Dermis blood vessel endothelial cell (primary cell): ENCODE measurements around the gene DEGS2. TPM values are rescaled to one million over a fixed set of nuclear protein-coding genes. Genes with fewer than 3 reads are reported as not detected.

ENCODE experiments used
- DNase-seq: peaks from one replicate; pipeline ENCODE4 v3.0.0; 2010
- total RNA-seq: library from RNA; depleted of rRNA; stranded (reverse); fragments of >200 nt; gene quantifications from 2 replicates; pipeline ENCODE4 v1.2.3, GENCODE V29; 2014

DEGS2 gene
- total RNA-seq, 1 donor from 2014 or later = 0.68 TPM

DNA sequence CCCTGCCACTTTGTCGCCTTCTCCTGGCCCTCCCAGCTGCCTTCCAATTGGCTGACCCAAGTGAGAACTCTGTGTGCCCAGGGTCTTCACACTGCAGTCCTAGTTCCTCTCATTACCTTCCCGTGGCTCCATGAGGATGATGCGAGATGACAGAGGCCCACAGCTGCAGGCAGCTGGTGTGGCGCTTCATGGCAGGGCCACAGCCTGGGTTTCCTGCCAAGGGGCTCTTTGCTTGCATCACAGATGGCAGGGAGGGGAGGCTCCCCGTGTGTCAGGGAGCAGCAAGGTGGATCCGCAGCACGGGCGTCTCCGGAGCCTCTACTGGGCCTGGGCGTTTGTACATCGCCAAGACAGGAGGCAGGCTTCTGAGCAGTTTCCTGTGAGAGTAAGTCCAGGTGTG is 28.9 kb downstream of the DEGS2 start:
- DNase-seq = no peak

DNA sequence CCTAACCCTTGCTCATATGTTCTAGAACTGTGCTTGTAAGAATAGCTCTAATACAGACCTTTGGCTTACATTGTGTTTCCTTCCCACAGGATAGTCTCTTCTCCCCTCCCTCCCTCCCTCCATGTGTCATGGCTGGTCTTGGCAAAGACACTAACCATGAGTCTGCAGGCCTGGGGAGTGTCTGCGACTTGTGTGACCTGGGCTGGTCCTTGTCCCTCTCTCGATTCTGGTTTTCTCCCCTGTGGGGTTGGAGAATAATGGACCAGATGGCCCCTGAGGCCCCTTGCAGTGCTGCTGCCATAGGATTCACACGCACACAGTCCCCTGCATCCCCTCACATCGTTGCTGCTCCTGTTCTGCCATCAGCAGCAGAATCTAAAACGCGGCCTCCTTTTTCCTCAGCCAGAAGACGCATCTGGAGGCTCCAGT is 30.3 kb downstream of the DEGS2 start:
- DNase-seq = no peak

DNA sequence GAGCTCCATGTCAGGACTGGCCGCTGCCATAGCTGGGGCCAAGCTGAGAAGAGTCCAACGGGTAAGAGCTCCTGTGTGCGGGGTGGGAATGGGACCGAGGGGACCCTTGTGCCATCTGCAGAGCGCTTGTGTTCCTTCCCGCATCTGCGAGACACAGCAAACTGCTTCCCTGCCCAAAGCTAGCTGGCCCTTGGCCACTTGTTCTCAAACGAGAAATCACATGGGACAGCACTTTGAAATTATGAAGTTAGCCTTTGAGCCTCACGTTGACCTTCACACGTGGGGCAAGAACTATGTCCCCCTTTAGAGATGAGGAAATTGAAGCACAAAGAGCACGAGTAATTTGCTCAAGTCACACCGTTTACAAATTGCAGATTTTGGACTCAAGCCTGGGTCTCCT is 30.8 kb downstream of the DEGS2 start:
- no peak for DNase-seq

DNA sequence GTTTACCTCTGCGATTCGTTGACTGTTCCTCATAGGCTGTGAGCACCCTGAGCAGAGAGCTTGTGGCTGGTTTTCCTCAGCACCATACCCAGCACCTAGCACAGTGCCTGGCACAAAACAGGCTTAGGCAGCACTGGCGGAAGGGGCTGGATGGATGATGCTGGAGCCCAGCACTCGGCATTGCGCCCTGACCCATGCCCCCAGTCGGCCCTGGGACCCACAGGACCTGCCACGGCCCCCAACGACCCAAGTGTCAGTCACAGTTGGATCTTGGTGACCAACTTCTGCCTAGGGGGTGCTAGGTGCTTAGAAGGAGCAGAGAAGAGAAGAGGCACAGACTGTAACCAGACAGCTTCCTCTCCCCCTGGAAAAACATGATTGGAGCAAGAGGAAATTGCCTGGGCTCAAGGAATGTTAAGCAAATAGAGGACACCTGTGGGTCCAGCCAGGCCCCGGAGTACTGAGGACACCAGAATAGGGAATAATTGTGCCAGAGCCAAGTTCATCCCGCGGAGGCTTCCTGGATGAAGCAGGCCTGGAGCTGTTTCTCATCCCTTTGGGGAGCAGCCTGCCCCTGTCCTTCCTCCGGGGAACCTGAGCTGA is 31.5 kb downstream of the DEGS2 start:
- peak; percentile 44 for DNase-seq

DNA sequence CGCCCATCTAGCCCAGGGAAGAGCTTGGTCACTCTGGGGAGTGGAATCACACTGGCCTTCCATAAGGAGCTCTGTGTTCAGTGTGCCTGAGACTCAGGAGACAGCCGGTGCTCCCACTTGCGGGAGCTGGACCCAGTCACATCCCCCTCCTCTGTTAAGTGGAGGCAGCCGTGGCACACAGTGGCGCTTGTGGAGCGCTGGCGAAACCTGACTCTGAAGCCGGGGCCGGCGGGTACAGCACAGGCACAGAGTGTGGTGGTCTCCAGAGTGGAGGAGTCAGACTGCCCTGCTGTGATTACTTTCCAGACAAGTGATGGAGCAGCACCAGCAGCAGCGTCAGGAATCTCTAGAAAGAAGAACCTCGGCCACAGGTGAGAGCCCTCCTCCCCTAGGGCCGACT is 33.0 kb downstream of the DEGS2 start:
- DNase-seq = no peak

DNA sequence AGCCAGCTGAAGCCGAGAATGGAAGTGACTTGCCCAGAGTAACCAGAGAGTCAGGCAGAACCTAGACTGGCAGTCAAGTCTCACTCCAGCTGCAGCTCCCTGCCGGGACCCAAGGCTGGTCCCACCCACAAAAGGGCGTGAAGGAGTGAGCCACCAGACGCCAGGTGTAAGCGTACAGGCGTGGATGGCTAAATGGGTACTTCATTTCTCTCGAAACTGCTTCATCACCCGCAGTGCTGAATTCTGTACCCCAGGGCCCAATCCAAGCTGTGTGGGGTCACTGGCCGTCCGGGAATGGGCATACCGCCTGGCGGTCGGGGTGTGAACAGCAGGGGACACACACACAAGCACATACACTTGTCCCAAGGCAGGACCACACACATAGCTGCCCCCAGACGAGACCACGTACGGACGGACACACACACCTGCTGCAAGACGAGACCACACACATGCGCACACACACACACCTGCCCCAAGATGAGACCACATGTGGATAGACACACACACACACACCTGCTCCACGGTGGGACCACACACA is 34.8 kb downstream of the DEGS2 start:
- DNase-seq = no peak

DNA sequence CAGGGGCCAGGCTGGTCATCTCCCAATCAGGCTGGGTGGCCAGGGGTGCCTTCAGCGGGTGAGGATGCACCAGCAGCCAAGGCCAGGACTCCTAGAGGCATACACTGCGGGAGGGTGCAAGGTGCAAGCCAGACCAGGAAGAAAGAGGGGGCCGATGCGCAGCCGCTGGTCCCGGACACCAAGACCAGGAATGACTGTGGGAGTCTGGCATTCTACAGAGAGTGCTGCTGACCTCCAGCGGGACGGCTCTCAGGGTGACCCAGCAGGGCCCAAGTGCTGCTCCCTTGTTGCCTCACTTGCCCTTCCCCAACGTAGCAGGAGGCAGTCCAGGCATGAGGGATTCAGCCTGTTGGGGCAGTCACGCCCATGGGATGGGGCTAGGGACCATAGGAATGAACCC is 35.8 kb downstream of the DEGS2 start:
- DNase-seq = no peak

DNA sequence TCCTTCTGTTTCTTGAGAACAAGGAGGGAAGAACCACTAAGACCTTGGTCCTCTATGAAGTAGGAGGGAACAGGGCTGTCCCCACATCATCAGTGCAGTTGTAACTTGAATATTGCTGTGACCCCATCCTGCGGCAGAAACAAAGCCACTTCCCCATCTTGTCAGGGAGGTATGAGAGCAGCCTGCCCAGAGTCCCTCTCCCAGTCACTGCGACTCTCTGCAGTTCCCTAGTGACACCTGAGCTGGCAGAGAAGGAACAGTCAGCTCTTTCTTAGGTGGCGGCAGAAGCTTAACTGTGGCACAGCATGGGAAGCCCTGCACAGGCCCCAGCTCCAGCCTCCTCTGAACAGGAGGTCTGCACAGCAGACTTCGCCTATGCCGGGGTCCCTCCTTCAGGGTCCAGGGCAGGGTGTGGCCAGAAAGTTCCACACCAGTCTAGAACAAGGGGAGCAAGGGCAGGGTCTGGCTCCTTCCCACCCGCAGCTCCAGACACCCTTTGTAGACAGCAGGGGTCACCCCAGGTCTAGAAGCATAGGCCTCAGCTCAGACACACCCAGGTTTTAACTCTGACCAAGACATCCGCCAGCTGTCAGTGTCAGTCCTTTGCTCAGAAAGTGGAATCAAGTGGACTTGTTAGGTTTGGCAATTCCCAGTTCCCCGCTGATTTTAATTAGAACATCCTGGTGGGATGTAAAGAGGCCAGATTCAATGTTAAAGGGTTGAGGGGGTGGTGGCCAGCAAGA is 36.8 kb downstream of the DEGS2 start:
- no peak for DNase-seq

DNA sequence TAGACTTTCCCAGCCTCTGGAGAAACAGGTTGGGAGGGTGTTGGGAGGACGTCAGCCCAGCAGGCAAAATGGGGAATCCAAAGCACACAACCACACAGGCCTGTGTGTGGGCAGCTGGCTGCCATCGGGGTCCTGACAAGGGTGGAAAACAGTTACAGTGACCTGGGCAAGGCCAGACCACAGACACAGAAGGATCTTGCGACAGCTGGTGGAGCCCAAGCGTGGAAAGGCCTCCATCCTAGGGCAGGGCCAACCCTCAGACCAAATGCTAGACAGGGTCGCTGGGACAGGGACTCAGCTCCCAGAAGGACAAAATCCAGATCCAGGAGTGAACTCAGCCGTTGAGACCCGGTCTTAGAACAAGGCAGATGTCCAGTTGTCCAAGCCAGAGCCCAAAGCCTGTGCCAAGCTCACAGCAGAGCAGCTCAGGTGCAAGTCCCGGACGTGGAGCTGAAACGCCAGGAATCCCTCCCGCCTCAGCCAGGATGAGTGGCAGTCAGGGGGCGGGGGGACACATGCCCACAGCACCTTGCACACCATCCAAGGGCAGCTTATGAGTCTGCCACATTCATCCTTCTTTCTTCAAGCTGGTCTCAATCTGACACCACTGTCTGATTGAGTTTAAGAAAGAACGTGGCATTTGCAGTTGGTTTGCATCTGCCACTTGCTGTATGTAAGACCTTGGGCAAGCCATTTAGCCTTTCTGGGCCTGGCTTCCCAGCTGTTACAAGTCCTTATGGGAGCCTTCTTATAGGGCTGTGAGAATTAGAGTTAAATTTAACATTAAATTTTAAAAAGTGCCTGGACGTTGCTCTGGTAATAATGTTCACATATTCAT is 37.6 kb downstream of the DEGS2 start:
- no peak for DNase-seq

DNA sequence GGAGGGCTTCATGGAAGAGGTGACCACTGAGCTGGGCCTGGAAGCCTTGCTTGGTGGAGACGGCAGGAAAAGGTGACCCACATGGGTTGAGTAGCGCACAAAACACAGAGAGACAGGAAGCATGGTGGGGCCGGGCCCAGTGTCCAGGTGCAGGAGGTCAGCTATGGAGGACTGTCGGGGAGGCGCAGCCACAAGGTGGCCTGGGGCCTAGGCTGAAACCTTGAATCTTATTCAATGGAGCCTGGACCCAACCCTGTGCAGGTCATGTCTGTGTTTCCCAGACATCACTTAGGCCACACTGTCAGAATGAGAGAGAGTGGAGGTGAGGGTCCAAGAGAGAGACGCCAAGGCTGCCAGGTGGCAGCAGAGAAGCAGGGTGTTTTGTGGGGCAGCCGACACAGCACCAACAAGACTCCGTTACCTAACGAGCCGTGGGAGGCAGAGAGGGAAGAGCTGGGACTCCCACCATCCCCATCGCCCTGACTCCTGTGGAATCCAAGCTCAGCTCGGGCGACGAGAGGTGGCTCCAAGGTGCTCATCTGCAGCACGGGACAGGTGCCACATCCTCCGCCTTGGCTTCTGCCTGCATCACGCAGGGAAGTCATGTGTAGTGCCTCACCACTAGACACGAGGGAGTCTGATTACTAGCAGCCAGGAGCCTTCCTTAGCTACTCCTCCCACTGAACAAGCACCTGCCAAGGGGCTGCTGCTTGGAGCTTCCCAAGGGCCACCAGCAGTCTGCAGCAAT is 38.7 kb downstream of the DEGS2 start:
- DNase-seq = no peak

DNA sequence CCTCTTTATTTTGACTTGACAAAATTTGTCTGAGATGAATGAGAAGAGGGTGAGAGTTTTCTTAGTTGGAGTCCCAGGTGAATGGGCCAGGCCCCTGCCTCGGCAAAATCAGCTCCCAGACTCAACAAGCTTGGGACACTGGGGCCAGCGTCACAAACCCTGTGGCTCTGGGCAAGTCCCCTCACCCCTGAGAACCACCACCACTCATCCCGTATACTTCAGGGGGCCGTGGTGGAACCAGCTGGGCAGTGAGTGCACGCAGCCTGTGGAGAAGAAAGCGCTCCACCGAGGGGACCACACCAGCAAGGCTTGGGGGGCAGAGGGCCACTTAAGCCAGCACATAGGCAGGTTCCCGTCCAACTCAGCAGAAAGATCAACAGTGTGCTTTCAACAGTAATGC is 40.2 kb downstream of the DEGS2 start:
- DNase-seq = no peak

DNA sequence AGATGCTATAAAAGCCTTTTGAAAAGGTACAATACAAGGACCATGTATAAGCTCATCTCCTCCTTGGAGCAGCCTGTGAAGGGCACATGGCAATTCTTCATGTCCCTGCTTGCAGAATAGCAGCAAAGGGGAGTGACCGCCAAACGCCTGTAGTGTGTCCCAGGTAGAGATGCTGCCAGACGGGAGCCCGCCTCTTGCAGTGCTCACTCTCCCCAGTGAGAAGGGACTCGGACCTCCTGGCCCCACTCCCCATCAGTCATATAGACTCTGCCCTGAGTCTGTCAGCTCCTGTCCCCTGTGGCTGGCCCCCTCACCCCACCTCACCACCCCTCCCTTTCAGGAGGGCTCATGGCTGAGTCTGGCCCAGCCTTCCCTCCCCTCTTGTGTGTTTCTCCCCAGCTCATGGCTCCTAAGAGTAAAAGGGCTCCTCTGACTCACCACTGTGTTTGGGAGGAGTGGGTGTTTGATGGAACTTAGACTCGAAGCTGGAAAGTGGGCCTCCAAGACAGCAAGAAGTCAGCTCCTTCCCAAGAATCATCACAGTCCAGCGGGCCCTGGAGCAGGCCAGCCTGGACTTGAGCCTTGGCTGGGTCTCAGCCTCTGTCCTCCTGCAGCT is 40.9 kb downstream of the DEGS2 start:
- DNase-seq = no peak

DNA sequence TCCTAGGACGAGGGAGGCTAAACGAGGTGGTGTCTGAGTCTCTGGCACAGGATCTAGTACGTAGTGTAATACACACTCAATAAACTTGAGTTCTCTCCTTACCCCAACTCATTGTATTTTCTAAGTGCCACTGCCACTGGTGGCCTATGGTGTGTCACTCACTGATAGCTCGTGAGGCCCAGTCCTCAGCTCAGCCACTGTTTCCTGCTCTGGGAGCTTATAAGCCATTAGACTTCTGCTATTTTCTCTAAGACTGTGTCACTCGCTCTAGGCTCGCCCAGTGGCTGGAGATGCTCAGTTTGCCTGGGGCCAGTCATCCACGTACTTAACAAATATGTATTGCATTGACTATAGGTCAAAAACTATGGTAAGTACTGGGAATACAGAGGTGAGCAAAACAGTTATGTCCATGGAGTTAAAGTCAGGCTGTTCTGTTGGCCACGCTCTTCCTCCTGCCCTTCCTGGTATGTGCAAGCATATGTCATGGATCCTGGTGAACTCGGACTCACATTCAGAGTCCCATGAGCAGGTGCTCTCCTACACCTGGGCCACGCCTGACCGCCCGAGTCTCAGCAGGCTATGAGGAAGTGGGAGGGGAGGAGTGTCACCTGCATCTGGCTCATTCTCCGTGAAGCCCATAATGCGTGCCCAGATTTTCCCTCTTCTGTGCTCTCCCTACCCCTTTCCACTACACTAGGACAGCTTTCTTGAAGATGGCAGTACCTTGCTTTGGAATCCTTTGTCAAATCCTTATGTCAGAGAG is 41.6 kb downstream of the DEGS2 start:
- DNase-seq = no peak

DNA sequence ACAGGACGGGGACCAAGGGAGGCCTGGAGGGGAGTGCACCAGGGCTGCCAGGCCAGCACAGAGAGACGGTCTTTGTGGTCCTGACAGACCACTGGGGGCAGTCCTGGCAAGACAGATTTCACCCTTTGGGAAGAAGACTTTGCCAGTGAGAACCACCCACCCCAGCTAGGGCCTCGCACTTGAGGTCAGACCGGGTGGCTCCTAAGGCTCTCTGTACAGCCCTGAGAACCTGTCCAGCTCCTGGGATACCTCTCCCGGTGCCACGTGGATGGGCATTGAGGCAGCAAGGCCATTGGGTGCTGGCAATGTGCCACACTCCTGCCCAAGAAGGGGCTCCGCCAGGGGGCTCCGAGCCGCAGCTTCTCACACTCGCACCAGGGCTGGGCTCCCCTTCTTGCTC is 42.4 kb downstream of the DEGS2 start:
- no peak for DNase-seq

DNA sequence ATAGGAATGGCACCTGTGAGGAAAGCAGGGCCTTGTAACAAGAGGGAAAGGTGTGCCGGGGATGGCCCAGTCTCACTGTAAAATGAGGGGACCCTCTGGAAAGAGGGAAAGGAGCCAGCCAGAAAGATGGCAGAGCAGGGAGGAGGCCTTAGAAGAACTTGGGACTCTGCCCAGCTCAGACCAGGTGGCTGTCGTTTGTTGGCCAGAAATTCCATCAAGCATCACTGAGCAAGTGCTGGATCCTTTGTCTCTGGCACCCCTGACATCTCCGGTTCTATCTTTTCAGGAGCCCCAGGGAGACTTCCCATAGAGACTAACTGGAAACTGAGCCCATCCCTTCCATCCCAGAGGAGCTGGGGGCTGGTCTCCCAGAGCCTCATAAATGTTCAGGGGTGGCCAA is 43.3 kb downstream of the DEGS2 start:
- no peak for DNase-seq

DNA sequence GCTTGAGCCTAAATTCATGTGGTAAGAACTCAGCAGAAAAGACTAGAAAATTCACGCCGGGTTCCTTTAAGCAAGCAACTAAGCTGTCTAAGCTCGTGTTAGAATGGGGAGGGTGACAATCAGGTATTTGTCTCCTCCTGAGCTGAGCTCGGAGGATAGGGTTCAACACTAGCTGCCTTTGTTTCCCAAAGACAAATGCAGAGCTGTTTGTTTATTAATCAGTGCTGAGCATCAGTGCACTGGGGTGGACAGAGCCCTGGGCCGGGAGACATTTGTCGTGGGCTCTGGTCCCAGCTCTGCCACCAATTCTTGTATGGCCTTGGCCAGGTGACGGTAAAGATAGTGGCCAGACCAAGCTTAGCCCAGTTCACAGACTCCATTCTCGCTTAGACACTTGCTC is 43.7 kb downstream of the DEGS2 start:
- no peak for DNase-seq

DNA sequence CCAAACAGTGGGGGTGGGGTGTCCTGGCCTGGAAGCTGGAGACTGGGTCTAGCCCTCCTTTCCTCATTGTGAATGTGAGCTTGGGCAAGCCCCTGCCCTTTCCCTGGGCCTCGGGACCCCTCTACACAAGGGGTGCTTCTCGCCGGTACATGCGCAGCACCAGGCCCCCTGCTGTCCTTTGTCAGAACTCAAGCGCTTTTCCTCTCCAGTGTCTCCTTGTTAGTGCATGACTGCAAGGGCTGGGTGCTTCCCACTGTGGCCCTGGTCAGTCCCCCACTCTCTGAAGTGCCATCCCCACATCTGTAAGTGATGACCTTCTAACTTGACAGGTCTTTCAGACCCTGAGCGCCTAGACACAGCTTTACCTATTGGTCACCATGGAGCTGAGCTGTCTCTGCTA is 44.2 kb downstream of the DEGS2 start:
- DNase-seq = no peak

DNA sequence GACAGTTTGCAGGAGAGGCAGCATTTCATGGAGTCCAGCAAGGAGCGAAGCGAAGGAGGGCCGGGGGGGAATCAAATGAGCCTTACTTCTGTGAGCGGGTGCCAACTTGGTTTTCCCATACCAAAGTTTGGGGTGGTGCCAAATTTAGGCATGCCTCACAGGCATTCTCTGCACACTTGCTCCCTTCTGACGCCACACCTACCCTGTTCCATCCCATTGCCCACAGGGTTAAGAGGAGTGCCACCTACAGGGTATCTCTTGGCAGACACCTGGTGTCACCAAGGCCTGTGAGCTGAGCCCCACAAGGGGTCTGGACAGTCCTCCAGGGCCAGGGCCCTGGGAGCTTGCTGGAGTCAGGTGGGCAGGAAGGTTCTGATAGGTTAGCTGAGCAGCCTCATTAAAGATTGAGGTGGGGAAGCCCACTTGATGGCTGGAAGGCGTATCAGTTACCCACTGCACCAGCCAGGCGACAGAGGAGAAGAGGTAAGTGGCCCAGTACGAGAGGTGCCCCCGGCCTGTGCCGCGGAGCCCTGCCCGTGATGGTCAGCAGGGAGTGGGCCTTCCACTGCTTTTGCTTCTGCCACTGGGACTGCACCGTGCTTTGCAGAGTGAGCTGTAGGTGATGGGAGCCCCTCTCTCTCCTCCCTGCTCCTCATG is 45.2 kb downstream of the DEGS2 start:
- no peak for DNase-seq

DNA sequence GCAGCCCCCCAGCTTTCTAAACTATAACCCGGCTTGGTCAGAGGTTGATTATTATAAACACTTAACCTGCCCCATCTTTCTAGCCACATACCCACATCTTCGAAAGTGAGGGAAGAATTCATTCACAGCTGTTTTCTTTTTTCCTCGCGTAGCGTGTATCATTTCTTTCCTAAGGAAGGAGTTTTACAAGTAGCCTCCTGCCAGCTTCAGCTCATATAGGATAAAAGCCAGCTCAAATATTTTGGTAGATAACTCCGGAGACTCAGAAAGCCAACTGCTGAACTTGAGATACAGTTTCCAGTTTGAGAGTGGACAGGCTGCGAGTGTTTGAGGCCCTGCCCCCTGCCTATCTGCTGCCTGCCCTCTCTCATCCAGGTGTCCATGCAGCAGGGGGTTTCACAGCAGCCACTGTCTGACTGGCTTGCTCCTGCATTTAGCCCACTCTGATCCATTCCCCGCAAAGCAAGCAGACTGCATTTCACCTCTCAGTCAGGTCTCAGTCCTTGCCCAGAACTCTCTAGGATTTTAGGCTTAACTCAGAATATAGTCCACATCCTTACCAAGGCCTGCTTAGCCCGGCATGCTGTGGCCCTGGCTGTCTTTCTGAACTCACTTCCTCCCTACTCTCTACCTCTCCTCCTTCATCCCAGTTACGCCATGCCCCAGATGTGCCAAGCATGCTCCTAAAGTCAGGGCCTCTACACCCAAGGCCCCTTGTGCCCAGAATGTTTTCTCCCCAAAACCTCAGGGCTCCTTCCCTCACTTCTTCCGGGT is 47.3 kb downstream of the DEGS2 start:
- no peak for DNase-seq

DNA sequence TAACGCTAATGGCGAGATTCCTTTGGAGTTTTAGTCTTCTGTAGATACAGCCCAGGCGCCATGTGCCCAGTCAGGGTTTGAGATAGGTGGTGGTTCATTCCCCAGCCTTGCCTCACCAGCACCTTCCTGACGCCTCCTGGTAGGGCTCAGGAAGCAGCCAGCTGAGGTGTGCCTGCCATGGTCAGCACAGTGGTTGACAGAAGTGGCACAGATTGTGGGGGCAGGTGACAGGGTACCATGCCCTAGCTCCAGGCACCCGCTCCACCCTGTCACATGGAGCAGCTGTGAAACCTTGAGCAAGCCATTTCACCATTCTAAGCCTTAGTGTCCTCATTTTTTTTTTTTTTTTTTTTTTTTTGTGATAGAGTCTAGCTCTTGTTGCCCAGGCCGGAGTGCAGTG is 48.6 kb downstream of the DEGS2 start:
- DNase-seq = no peak
